Fibroblast of lung (primary cell): ENCODE data around the gene RNF112.

Experiments used
- EZH2 ChIP-seq: IDR thresholded peaks from 2 replicates; pipeline ENCODE4 v1.5.1; 2012; ENCODE audit warnings: low read length, control low read depth, mild to moderate bottlenecking; ENCODE audit errors: missing control alignments
- TF ChIP-seq, protein P1 (sequence below), 2 donors: IDR thresholded peaks in 1 of 2; conservative IDR thresholded peaks in 1 of 2; 1 replicate in 1 of 2; 2 replicates in 1 of 2; pipeline ENCODE4 v1.5.1; 2011 to 2012; ENCODE audit warnings: low read length in 2 of 2, control low read depth in 1 of 2, inconsistent platforms in 1 of 2, low read depth in 1 of 2, mild to moderate bottlenecking in 1 of 2

DNA sequence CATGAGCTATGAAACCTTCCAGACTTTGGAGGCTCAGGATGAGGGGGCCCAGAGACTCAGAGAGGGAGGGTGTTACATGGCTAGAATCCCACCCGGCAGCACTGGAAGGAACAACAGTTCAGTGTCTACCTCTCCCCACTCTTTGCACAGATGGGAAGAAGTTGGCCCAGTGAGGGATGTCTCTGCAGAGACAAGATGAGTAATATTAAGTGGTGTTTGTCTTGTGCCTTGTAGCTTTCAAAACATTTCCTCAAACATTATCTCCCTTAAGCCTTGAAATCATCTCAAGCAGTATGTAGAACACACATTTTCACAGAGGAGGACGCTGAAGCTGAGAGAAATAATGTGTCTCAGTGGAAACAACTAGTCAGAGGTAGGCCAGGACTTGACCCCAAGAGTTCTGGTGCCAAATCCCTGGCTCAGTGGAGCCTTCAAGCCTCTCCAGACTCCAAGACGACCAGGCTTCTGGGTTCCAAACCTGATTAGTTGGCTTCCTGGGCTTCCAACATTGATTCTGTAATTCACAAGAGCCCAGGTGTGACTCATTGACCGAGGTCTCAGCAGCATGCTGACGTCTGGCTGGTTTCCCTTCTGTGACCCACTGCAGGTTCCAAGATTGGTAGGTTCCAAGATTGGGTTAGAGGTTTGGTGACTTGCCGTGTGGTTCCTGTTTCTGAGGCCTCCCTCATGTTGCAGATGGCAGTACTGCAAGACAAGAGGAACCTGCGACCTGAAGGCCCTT is 7.4 kb downstream of the RNF112 start:
- TF ChIP-seq, protein P1, sequence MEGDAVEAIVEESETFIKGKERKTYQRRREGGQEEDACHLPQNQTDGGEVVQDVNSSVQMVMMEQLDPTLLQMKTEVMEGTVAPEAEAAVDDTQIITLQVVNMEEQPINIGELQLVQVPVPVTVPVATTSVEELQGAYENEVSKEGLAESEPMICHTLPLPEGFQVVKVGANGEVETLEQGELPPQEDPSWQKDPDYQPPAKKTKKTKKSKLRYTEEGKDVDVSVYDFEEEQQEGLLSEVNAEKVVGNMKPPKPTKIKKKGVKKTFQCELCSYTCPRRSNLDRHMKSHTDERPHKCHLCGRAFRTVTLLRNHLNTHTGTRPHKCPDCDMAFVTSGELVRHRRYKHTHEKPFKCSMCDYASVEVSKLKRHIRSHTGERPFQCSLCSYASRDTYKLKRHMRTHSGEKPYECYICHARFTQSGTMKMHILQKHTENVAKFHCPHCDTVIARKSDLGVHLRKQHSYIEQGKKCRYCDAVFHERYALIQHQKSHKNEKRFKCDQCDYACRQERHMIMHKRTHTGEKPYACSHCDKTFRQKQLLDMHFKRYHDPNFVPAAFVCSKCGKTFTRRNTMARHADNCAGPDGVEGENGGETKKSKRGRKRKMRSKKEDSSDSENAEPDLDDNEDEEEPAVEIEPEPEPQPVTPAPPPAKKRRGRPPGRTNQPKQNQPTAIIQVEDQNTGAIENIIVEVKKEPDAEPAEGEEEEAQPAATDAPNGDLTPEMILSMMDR (conservative IDR thresholded peaks at IDR 0.05 in 1 of 2, IDR thresholded peaks at IDR 0.05 in 1 of 2; ENCODE audit: low read depth in 1 of 2, low read length in 2 of 2), result no peak
- TF ChIP-seq EZH2, result no peak
